Kidney epithelial cell (primary cell): ENCODE measurements around the gene ATG9A. TPM values are rescaled to one million over a fixed set of nuclear protein-coding genes. Genes with fewer than 3 reads are reported as not detected.

ENCODE experiments used
- DNase-seq: peaks from one replicate; pipeline ENCODE4 v3.0.0-alpha.2; 2010; ENCODE audit warnings: low read depth
- H3K27me3 ChIP-seq: 2 replicates; pipeline ENCODE4 v1.6.0; 2011; ENCODE audit warnings: low read length; ENCODE audit not compliant: control insufficient read depth, insufficient read depth
- H3K36me3 ChIP-seq: 2 replicates; pipeline ENCODE4 v1.5.1; 2011; ENCODE audit warnings: low read length; ENCODE audit not compliant: control insufficient read depth, insufficient read depth
- H3K4me3 ChIP-seq: 2 replicates; pipeline ENCODE4 v1.5.1; 2011; ENCODE audit warnings: low read depth, mild to moderate bottlenecking, control low read depth, low read length
- total RNA-seq: library from RNA; depleted of rRNA; stranded (reverse); fragments of >200 nt; gene quantifications from 2 replicates; pipeline ENCODE4 v1.2.3, GENCODE V29; 2015
- TF ChIP-seq, protein P1 (sequence below): IDR thresholded peaks from 2 replicates; pipeline ENCODE4 v1.5.1; 2011; ENCODE audit warnings: mild to moderate bottlenecking, moderate library complexity, low read length, control low read depth, inconsistent platforms; ENCODE audit not compliant: insufficient read depth, poor library complexity, severe bottlenecking

The ATG9A gene
- total RNA-seq, 1 donor from 2014 or later = 46.1 TPM

DNA sequence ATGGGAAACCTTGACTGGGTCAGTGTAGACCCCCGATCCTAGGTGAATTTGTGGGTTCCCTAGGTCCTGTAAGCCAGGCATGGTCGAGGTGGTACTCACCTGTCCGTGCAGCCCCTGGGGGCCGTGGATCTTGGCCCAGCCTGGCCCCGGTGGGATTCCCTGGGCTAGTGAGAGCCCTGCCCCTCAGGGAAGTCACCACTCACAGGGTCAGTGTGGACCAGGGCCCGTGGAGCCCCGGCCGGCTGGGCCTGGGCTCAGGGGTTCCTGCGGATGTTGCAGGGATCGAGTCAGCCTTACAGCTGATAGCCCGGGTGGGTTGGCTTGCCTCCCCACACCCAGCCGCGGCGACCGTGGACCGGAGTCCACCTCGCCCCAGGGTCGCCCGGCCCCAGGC, 528 bp downstream of the ATG9A start:
- TF ChIP-seq, protein P1, sequence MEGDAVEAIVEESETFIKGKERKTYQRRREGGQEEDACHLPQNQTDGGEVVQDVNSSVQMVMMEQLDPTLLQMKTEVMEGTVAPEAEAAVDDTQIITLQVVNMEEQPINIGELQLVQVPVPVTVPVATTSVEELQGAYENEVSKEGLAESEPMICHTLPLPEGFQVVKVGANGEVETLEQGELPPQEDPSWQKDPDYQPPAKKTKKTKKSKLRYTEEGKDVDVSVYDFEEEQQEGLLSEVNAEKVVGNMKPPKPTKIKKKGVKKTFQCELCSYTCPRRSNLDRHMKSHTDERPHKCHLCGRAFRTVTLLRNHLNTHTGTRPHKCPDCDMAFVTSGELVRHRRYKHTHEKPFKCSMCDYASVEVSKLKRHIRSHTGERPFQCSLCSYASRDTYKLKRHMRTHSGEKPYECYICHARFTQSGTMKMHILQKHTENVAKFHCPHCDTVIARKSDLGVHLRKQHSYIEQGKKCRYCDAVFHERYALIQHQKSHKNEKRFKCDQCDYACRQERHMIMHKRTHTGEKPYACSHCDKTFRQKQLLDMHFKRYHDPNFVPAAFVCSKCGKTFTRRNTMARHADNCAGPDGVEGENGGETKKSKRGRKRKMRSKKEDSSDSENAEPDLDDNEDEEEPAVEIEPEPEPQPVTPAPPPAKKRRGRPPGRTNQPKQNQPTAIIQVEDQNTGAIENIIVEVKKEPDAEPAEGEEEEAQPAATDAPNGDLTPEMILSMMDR = no peak
- peak overlapping the region; percentile 71 for H3K4me3 ChIP-seq
- no peaks in the 10 kb centered on the region for H3K36me3 ChIP-seq
- DNase-seq = no peak
- no peaks in the 10 kb centered on the region for H3K27me3 ChIP-seq

DNA sequence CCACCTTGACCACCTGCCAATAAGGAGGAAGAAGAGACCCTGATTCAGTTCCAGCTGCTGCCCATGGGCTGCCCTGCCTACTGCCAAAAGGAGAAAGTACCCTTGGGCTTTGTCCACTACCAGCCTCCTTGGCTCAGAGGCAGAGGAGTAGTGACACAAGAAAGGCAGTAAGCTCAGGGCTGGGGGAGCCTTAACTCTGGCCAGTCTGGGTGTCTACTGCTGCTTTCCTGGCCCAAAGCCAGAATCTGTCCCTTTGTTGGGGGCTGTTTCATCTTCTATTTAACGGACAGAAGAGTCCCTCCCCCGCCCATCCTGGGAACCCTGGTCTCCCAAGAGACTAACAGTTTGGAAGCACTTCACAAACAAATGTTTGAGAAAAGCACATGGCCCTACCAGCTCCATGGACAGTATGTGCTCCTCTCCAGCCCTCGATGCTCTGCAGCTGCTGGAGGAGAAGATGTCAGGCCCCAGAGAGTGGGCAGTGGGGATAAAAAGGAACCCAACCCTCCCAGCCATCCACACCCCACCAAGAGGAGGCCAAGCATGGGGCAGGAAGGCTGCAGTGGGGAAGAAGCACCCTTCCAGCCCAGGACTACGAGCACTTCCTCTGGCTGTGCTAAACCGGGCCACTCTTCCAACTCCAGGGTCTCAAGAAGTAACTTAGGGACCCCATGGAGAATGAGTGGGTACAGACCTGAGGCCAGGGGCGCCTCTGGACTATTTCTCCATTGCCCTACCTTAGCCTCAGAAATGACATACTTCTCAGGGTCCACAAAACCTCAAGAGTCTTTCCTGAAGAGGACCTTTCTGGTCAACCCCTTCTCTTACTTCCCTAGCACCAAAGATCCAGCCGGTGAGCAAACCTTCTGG, 1.2 kb downstream of the ATG9A start:
- Histone ChIP-seq H3K27me3 (no peaks in the 10 kb centered on the region), H3K36me3 (no peaks in the 10 kb centered on the region), H3K4me3 (peak overlapping the region; percentile 71)
- TF ChIP-seq, protein P1 = no peak
- DNase-seq = no peak

DNA sequence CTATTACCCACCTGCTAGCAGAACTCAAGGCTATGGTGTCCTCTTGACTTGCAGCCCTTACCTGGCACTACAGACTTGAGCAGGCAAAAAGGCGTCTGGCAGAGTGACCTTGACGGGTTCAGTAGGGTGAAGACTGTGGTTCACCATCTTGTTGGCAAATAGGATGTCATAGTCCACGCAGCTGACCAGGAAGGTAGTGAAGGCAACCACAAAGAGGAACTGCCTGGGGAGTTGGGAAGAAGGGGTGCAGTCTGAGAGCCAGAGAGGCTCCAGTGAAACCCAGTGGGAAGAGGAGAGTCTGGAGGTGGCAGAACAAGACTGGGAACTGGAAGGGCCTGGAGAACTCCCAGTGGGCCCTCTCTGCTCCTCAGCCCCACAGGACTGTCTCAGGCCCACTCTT, 4.1 kb downstream of the ATG9A start:
- no peak for DNase-seq

DNA sequence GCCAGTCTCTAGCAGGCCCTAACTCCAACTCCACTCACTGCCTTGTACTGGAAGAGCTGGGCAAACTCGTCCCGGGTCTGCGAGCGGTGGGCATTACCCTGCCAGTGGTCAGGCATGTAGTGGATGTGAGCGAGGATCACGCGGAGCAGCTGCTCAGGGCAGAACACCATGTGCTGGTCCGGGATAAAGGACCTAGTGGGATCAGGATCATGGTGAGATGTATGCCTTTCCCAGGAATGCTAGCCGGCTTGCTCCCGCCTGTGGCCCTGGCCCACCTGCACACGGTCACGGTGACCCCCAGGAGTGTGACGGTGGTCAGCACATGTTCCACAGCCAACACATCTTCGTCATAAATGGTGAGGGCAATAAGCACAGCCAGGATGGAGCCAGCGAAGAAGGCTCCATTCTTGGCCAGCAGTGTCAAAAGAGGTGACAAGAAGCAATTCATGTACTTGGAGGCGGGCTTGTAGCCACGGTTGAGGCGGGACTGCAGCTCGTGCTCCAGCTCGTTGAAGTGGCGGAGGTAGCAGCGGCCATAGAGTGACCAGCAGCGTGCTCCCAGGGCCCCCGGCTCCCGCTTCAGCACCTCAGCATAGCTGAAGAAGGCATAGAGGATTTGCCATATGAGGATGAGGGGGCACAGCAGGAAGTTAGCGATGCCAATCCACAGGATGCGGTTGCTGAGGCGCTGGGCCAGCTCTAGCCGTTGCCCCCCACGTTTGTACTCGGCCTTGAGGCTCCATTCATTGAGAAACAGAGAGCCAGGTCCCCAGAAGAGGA, 5.4 kb downstream of the ATG9A start:
- no peak for DNase-seq
- Histone ChIP-seq H3K27me3 (no peaks in the 10 kb centered on the region), H3K4me3 (no peak overlapping the region), H3K36me3 (no peaks in the 10 kb centered on the region)
- TF ChIP-seq, protein P1 = no peak

More for the DNA sequence above, 4.1 kb downstream of the ATG9A start:
- TF ChIP-seq, protein P1 = no peak
- Histone ChIP-seq H3K4me3 (no peak overlapping the region), H3K36me3 (no peaks in the 10 kb centered on the region), H3K27me3 (no peaks in the 10 kb centered on the region)

DNA sequence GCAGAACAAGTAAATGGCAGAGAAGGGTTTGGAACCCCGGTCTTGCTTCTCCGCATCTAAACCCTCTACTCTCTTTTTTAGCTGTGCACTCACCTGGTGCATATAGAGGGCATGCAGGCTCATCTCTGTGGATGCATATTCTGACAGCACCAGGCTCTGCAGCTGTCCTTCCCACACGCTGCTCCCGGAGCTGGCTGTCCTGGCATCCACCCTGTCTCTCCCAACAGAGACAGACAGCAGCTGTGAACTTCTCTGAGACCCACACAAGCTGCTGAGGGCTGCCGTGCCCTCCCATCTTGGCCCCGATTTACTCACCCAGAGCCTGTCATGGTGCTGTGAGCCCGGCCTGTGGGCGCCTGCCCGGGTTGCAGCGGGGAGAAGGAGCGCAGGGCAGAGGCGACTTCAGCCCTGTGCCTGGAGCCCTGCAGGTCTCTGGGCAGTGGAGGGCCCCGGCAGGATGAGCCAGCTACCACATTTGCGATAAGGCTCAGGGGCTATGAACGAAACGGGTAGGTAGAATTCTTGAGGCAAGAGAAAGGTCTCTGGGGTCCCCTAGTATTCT, 7.4 kb downstream of the ATG9A start:
- TF ChIP-seq, protein P1 = no peak
- Histone ChIP-seq H3K4me3 (no peak overlapping the region), H3K27me3 (no peaks in the 10 kb centered on the region), H3K36me3 (no peaks in the 10 kb centered on the region)
- DNase-seq = no peak
